Suppressor macrophage treated with lipopolysaccharide for 4 hours (primary cell): ENCODE results near the gene INO80D.
"Not testable (repeated sequence)": the region's sequence is repeated elsewhere in the genome, so short reads cannot be mapped to it uniquely, and the experiment has no call there.

Source experiments
- DNase-seq: peaks from one replicate; pipeline ENCODE4 v3.0.0-alpha.2; 2020

Gene INO80D

DNA sequence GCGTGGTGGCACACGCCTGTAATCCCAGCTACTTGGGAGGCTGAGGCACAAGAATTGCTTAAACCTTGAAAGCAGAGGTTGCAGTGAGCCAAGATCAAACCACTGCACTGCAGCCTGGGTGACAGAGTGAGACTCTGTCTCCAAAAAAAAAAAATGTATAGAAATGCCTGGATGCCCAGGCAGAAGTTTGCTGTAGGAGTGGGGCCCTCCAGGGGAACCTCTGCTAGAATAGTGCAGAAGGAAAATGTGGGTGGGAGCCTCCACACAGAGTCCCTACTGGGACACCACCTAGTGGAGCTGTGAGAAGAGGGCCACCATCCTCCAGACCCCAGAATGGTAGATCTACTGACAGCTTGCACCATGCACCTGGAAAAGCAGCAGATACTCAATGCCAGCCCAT, 70.2 kb downstream of the INO80D start:
- not testable (repeated sequence) for DNase-seq

GRCh38 chr2:206011795-206012194, 74.2 kb downstream of the INO80D start:
- DNase-seq: no peak

DNA sequence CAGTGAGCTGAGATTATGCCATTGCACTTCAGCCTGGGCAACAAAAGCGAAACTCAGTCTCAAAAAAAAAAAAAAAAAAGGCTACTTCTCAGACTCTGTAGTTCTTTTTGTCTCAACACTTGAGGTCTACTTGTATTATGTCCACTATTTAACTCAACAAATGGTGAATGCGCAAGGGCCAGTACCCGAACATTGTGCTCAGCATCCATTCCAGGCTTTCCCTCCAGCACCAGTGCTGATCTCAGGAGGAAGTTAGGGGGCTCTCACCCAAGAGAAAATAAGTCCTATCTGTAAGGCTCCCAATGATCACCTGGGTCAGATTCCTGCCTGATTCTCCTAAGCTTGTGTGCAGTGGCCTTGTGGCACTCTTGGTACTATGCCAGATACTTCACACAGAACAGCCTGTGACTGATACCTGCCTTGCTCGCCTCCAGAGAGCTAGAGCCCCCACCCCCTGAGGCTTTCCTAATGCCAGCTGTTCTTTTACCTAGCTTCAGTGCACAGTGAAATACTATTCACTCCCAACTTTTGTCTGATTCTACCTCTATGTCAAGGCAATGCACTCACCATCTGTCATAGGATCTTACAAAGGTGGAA, 74.9 kb downstream of the INO80D start:
- DNase-seq: no peak

GRCh38 chr2:206004004-206004693, 81.8 kb downstream of the INO80D start:
- DNase-seq: no peak

DNA sequence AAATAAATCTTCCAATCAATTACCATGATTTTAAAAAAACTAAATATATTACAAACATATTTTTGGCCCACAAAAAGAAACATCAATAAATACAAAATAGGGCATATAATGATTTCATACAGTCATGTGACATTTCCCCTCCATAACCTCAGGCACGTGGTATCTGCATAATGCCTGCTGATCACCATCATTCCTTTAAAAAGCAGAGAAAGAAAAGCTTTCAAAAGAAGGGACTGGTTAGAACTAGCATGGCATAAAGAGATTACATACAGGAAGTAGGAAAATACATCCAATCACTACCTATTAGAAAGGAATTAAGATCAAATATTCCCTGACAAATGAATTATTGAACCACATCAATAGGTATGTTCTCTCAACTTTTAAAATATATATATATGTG, 83.5 kb downstream of the INO80D start:
- DNase-seq: no peak

GRCh38 chr2:206001912-206002311, 84.1 kb downstream of the INO80D start:
- peak; percentile 15 for DNase-seq

DNA sequence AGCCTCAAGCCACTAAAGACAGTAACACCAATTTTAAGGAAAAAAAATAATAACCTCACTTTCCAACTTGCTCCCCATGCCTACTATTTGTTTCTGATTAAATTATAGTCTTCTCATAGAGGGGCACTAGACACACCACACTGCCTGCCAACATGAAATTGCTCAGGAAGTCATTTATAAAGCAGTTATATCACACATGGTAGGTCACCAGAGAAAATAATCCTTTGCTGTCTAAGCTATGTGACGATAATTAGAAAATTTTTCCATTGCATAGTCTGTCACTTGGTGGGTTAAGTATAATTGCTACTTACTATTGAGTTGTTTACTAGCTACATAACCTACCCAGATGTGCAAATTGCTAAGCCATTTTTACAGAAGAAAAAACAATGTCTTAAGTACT, 85.2 kb downstream of the INO80D start:
- DNase-seq: no peak

GRCh38 chr2:205998583-205998982, 87.4 kb downstream of the INO80D start:
- peak; percentile 32 for DNase-seq

DNA sequence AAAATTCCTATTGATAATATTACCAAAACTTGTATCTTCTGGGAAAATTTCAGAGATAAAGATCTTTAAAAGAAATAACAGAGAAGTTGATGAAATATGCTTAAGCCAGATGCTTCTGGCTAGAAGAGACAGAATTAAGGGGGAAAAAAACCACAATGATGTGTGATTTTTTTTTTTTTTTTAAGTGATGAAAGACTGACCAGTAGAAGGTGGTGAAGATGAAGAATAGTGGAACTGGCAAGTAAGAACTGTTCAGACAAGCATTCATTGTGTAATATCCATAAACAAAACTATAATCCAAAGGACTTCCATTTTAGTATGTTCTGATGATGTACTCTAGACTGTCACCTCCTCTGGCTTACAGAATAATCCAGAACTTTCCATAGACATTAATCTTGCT, 89.8 kb downstream of the INO80D start:
- no peak for DNase-seq

GRCh38 chr2:205995260-205995659, 90.7 kb downstream of the INO80D start:
- no peak for DNase-seq

DNA sequence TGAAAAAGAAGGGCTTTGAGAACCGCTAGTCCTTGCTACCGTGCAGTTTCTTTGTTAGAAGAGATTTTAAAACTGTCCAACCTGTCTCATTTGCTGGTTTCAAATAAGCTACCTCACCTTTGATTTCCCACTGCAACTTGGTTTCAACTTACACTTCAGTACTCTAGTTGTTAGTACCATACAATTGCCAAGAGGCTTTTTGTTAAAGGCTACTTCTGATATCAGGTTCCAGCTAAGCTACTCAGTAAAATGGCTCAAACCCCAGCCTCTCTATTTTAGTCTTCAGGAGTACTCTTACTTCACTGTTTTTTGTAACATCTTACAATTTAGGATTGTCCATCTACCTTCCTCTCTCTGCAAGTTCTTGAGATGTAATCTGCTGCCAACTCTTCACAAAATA, 91.6 kb downstream of the INO80D start:
- no peak for DNase-seq

DNA sequence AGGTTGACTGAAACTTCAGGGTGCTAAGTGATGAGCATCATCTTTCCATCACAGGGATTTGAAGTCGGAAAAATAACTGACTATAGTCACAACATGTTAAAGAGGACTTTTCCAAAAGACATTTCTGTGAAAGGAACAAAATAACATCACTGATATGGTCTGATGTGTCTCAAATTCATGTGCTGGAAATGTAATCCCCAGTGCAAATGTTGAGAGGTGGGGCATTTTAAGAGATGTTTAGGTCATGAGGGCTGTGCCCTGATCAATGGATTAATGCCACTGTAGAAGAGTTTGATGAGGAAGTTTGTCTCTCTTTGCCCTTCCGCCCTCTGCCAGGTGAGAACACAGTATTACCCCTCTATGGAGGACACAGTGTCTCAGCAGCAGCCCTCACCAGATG, 95.9 kb downstream of the INO80D start:
- DNase-seq: no peak

- no peak for DNase-seq
Observed at GRCh38 chr2:205989271-205990071, 96.5 kb downstream of the INO80D start.

GRCh38 chr2:205988681-205989080, 97.3 kb downstream of the INO80D start:
- DNase-seq: not testable (repeated sequence)

DNA sequence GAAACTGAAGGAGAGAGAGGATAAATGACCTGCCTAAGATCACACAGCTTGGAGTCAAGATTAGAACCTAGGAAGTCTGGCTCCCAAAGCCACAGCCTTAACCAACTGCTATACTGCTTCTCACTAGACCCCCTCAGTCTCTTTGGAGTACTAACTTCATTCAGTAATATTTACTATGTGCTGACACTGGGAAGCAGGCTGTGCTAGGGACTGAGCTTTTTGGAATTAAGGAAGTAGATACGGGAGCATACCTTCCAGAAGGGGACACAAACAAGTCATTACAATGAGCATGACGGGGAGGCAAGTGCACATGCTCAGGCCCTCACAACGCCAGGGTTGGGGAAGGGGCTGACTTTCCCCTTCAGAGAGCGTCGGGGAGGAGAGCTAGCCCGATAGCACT, 97.7 kb downstream of the INO80D start:
- DNase-seq: no peak

DNA sequence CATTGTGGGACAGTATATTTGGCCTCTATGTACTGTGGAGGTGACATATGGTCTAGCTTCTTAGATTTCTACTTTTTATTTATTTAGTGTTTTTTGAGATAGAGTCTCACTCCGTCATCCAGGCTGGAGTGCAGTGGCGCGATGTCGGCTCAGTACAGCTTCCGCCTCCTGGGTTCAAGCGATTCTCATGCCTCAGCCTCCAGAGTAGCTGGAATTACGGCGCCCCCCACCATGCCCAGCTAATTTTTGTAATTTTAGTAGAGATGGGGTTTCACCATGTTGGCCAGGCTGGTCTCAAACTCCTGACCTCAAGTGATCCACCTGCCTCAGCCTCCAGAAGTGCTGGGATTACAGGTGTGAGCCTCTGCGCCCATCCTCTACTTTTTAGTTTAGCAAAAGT, 99.6 kb downstream of the INO80D start:
- DNase-seq: not testable (repeated sequence)

GRCh38 chr2:205984381-205984780, 101.6 kb downstream of the INO80D start:
- no peak for DNase-seq

- DNase-seq: no peak
Observed at GRCh38 chr2:205982776-205983327, 103.1 kb downstream of the INO80D start.

GRCh38 chr2:205978728-205979127, 107.2 kb downstream of the INO80D start:
- not testable (repeated sequence) for DNase-seq

DNA sequence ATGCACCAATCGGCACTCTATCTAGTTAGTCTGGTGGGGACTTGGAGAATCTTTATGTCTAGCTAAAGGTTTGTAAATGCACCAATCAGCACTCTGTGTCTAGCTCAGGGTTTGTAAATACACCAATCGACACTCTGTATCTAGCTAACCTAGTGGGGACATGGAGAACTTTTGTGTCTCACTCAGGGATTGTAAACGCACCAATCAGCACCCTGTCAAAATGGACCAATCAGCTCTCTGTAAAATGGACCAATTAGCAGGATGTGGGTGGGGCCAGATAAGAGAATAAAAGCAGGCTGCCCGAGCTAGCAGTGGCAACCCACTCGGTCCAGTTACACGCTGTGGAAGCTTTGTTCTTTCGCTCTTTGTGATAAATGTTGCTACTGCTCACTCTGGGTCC, 108.3 kb downstream of the INO80D start:
- DNase-seq: not testable (repeated sequence)

DNA sequence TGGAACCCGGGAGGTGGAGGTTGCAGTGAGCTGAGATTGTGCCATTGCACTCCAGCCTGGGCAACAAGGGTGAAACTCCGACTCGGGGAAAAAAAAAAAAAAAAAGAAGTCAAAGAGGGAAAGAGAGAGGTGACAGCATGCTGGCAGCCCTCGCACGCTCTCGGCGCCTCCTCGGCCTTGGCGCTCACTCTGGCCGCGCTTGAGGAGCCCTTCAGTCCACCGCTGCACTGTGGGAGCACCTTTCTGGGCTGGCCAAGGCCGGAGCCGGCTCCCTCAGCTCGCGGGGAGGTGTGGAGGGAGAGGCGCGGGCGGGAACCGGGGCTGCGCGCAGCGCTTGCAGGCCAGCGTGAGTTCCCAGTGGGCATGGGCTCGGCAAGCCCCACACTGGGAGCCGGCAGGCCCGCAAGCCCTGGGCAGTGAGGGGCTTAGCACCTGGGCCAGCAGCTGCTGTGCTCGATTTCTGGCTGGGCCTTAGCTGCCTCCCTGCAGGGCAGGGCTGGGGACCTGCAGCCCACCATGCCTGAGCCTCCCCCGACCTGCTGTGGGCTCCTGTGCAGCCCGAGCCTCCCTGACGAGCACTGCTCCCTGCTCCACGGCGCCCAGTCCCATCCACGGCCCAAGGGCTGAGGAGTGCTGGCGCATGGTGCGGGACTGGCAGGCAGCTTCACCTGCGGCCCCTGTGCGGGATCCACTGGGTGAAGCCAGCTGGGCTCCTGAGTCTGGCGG, 108.9 kb downstream of the INO80D start:
- DNase-seq: not testable (repeated sequence)

GRCh38 chr2:205976120-205976814, 109.7 kb downstream of the INO80D start:
- DNase-seq: no peak
